ENCODE data around the gene CBX7.

The CBX7 gene

DNA sequence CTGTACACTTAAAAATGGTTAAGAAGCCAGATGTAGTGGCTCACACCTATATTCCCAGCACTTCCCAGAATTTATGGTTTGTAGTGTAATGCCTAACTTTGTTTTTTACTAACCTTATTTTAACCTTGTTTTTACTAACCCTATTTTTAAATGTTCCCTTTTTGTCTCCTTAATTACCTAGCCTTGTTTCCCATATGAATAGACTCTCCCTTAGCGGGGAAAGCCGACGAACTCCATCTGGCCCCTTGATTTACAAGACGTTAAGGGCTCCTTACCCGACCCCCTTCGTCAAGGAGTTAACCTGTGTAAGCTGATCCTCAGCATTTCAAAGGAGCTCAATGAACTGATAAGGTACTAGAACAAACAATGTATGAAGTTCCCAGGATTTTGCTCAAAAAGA, 38.4 kb downstream of the CBX7 start:
- DNase-seq (ENCODE audit: insufficient read length), result no peak
- no peak for TF ChIP-seq POLR2A (IDR thresholded peaks at IDR 0.05; ENCODE audit: low read depth, low read length)
- no peak for FAIRE-seq

GRCh38 chr22:39110631-39111561, 41.6 kb downstream of the CBX7 start:
- TF ChIP-seq TAF1 (IDR thresholded peaks at IDR 0.05; ENCODE audit: borderline replicate concordance, low read depth, low read length), result no peak
- TF ChIP-seq POLR2AphosphoS5 (IDR thresholded peaks at IDR 0.05; ENCODE audit: low read depth, low read length), result no peak
- TF ChIP-seq POLR2A (IDR thresholded peaks at IDR 0.05; ENCODE audit: low read depth, low read length), result no peak
- DNase-seq (ENCODE audit: insufficient read length) (no peak), FAIRE-seq (peak; percentile 76)

DNA sequence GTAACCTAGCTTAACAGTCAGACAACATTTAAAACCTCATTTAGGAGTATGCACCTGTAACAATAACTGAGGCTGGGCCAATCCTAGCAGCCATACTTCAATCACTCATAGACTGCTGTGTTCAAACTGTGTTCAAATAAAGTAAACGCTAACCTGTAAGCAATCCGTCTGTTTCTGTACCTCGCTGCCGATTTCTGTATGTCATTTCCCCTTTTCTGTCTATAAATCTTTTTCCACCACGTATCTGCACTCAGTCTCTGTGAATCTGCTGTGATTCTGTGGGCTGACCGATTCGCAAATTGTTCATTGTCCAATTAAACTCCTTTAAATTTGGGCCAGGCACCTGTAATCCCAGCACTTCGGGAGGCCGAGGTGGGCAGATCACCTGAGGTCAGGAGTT, 43.1 kb downstream of the CBX7 start:
- FAIRE-seq (no peak), DNase-seq (ENCODE audit: insufficient read length) (no peak)
- no peak for TF ChIP-seq POLR2A (IDR thresholded peaks at IDR 0.05; ENCODE audit: low read depth, low read length)
- no peak for TF ChIP-seq TAF1 (IDR thresholded peaks at IDR 0.05; ENCODE audit: borderline replicate concordance, low read depth, low read length)
- TF ChIP-seq POLR2AphosphoS5 (IDR thresholded peaks at IDR 0.05; ENCODE audit: low read depth, low read length), result no peak

- FAIRE-seq (no peak), DNase-seq (ENCODE audit: insufficient read length) (no peak)
- TF ChIP-seq TAF1 (IDR thresholded peaks at IDR 0.05; ENCODE audit: borderline replicate concordance, low read depth, low read length) (no peak), POLR2A (IDR thresholded peaks at IDR 0.05; ENCODE audit: low read depth, low read length) (no peak)
Observed at GRCh38 chr22:39108487-39108886, 44.0 kb downstream of the CBX7 start.

- TF ChIP-seq POLR2AphosphoS5 (IDR thresholded peaks at IDR 0.05; ENCODE audit: low read depth, low read length) (no peak), TAF1 (IDR thresholded peaks at IDR 0.05; ENCODE audit: borderline replicate concordance, low read depth, low read length) (no peak), POLR2A (IDR thresholded peaks at IDR 0.05; ENCODE audit: low read depth, low read length) (no peak)
- no peak for FAIRE-seq
- no peak for DNase-seq (ENCODE audit: insufficient read length)
Observed at GRCh38 chr22:39106326-39106725, 46.2 kb downstream of the CBX7 start.

- TF ChIP-seq POLR2A (IDR thresholded peaks at IDR 0.05; ENCODE audit: low read depth, low read length), result no peak
- TF ChIP-seq TAF1 (IDR thresholded peaks at IDR 0.05; ENCODE audit: borderline replicate concordance, low read depth, low read length), result no peak
- TF ChIP-seq POLR2AphosphoS5 (IDR thresholded peaks at IDR 0.05; ENCODE audit: low read depth, low read length), result no peak
- FAIRE-seq (peak; percentile 30), DNase-seq (ENCODE audit: insufficient read length) (no peak)
Observed at GRCh38 chr22:39103431-39103830, 49.0 kb downstream of the CBX7 start.

GRCh38 chr22:39101226-39101625, 51.3 kb downstream of the CBX7 start:
- DNase-seq (ENCODE audit: insufficient read length) (no peak), FAIRE-seq (no peak)
- TF ChIP-seq TAF1 (IDR thresholded peaks at IDR 0.05; ENCODE audit: borderline replicate concordance, low read depth, low read length) (no peak), POLR2AphosphoS5 (IDR thresholded peaks at IDR 0.05; ENCODE audit: low read depth, low read length) (no peak), POLR2A (IDR thresholded peaks at IDR 0.05; ENCODE audit: low read depth, low read length) (no peak)

DNA sequence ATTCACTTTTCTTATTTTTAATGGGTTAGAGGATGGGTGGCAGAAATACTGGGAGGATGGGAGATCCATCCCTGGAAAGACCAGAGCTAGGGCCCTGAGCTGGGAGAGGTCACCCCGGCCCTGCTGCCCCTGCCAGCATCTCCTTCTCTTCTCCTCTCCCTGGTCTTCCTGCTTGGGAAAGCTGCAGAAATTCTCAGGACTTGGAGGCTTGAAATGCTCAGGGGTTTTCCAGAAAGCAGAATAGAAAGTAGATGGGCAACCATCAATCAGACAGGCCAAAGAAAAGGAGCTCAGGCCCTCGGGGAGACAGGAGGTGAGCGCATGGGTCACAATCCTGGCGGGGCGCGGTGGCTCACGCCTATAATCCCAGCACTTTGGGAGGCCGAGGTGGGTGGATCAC, 53.9 kb downstream of the CBX7 start:
- FAIRE-seq, result no peak

GRCh38 chr22:39098026-39098425, 54.5 kb downstream of the CBX7 start:
- DNase-seq (ENCODE audit: insufficient read length) (no peak), FAIRE-seq (peak; percentile 46)
- TF ChIP-seq POLR2AphosphoS5 (IDR thresholded peaks at IDR 0.05; ENCODE audit: low read depth, low read length), result no peak
- no peak for TF ChIP-seq POLR2A (IDR thresholded peaks at IDR 0.05; ENCODE audit: low read depth, low read length)
- TF ChIP-seq TAF1 (IDR thresholded peaks at IDR 0.05; ENCODE audit: borderline replicate concordance, low read depth, low read length), result no peak

More for the DNA sequence above, 53.9 kb downstream of the CBX7 start:
- TF ChIP-seq TAF1 (IDR thresholded peaks at IDR 0.05; ENCODE audit: borderline replicate concordance, low read depth, low read length) (no peak), POLR2AphosphoS5 (IDR thresholded peaks at IDR 0.05; ENCODE audit: low read depth, low read length) (no peak), POLR2A (IDR thresholded peaks at IDR 0.05; ENCODE audit: low read depth, low read length) (no peak)
- DNase-seq (ENCODE audit: insufficient read length), result no peak

GRCh38 chr22:39097098-39098020, 55.1 kb downstream of the CBX7 start, which contains the start of gene APOBEC3H:
Gene APOBEC3H (plus strand): TSS chr22:39097244. CDS start chr22:39100279, 3,035 bp downstream.
- FAIRE-seq (peak; percentile 84), DNase-seq (ENCODE audit: insufficient read length) (no peak)
- 0 out of 2 replicates have a peak, but pooled peaks have one; percentile 45 for TF ChIP-seq POLR2AphosphoS5 (IDR thresholded peaks at IDR 0.05; ENCODE audit: low read depth, low read length)
- TF ChIP-seq POLR2A (IDR thresholded peaks at IDR 0.05; ENCODE audit: low read depth, low read length), result peak; percentile 46; the same call in 1 of the 2 replicates
- no peak; the same call in 1 of the 2 replicates for TF ChIP-seq TAF1 (IDR thresholded peaks at IDR 0.05; ENCODE audit: borderline replicate concordance, low read depth, low read length)

GRCh38 chr22:39095971-39096370, 56.5 kb downstream of the CBX7 start:
- TF ChIP-seq TAF1 (IDR thresholded peaks at IDR 0.05; ENCODE audit: borderline replicate concordance, low read depth, low read length), result no peak
- no peak for TF ChIP-seq POLR2A (IDR thresholded peaks at IDR 0.05; ENCODE audit: low read depth, low read length)
- TF ChIP-seq POLR2AphosphoS5 (IDR thresholded peaks at IDR 0.05; ENCODE audit: low read depth, low read length), result no peak
- no peak for FAIRE-seq
- no peak for DNase-seq (ENCODE audit: insufficient read length)
